DMS114 treated with DMSO at 0.1 percent for 48 hours (cell line): Measurements from ENCODE around the gene CAMSAP3.

Source experiments
- DNase-seq: peaks from one replicate; lab custom pipeline; 2025; ENCODE audit not compliant: unreplicated experiment; lab: John Stamatoyannopoulos, UW

CAMSAP3 gene, protein sequence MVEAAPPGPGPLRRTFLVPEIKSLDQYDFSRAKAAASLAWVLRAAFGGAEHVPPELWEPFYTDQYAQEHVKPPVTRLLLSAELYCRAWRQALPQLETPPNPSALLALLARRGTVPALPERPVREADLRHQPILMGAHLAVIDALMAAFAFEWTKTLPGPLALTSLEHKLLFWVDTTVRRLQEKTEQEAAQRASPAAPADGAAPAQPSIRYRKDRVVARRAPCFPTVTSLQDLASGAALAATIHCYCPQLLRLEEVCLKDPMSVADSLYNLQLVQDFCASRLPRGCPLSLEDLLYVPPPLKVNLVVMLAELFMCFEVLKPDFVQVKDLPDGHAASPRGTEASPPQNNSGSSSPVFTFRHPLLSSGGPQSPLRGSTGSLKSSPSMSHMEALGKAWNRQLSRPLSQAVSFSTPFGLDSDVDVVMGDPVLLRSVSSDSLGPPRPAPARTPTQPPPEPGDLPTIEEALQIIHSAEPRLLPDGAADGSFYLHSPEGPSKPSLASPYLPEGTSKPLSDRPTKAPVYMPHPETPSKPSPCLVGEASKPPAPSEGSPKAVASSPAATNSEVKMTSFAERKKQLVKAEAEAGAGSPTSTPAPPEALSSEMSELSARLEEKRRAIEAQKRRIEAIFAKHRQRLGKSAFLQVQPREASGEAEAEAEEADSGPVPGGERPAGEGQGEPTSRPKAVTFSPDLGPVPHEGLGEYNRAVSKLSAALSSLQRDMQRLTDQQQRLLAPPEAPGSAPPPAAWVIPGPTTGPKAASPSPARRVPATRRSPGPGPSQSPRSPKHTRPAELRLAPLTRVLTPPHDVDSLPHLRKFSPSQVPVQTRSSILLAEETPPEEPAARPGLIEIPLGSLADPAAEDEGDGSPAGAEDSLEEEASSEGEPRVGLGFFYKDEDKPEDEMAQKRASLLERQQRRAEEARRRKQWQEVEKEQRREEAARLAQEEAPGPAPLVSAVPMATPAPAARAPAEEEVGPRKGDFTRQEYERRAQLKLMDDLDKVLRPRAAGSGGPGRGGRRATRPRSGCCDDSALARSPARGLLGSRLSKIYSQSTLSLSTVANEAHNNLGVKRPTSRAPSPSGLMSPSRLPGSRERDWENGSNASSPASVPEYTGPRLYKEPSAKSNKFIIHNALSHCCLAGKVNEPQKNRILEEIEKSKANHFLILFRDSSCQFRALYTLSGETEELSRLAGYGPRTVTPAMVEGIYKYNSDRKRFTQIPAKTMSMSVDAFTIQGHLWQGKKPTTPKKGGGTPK

DNA sequence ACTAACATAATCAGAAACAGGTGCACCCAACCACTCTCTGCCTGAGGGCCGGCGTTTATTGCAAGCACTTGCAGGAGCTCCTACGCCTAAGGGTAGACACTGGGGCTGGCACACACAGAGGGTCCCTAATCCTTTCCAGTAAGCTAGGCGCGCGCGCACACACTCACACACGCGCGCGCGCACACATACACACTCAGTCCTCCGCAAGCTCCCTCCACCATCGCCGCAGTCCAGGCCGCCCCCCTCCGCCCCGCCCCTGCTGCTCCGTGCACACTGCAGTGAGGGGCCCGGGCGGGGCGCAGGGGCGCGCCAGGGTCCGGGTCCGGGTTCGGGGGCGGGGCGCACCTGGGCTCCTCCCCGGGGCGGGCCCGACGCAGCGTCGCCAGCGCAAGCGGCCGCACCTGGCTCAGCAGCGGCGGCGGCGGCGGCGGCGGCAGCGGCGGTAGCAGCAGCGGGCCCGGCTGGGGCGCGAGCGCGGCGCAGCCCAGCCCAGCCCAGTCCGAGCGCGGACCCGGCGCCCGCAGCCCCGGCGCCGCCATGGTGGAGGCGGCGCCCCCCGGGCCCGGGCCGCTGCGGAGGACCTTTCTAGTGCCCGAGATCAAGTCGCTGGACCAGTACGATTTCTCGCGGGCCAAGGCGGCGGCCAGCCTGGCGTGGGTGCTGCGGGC, at the start of gene CAMSAP3:
CAMSAP3 (plus strand) TSS at position 398 of the 668 bp plus-strand sequence; CDS start at position 538, 140 bp downstream.
- peak; percentile 4 for DNase-seq

DNA sequence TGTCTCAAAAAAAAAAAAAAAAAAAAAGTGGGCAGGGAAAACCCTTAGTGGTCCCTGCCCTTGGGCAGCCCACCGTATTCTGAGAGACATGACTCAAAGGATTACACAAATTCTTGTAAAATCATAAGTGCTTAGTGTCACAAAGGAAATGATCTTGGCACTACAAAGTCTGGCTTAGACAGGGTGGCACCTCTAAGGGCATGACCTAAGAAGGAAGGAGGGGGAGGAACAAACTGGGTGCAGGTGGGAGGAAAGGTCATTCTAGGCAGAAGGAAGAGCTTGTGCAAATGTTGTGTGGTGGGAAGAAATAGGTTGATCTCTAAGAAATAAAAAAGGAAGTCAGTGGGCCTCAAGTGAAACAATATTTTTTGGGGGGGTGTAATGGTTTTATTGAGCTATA, 49.8 kb upstream of the CAMSAP3 start:
- DNase-seq: no peak

DNA sequence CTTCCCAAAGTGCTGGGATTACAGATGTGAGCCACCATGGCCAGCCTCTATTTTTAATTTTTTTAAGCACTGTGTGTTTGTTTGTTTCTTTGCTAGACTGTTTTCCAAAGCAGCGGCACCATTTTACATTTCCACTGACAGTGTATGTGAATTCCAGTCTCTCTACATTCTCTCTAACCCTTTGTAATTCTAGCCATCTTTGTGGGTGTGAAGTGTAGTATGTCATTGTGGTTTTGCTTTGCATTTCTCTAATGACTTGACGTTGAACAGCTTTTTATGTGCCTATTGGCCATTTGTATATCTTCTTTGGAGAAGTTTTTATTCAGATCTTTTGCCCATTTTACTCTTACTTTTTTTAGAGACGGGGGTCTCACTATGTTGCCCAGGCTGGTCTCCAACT, 48.5 kb upstream of the CAMSAP3 start:
- no peak for DNase-seq

GRCh38 chr19:7549429-7550148, 46.1 kb upstream of the CAMSAP3 start:
- DNase-seq: no peak

GRCh38 chr19:7550169-7550770, 45.4 kb upstream of the CAMSAP3 start:
- no peak for DNase-seq

GRCh38 chr19:7550987-7551761, 44.5 kb upstream of the CAMSAP3 start:
- peak; percentile 5 for DNase-seq

DNA sequence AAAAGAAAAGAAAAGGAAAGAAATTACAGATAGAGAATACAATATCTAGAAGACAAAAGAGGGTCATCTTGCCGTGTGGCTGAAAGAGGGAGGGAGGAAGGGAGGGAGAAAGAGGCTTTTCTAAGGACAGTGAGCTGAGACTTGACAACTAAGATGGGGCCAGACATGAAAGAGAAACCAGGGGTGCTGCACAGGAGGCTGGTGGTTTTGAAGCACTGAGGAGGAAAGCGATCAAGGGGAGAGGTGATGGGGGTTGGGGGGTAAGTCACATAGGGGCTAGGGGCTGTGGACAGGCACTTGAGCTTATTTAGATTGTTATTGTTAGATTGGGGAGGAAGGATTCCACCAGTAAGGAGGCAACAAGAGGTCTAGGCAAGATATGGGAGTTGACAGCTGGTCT, 42.9 kb upstream of the CAMSAP3 start:
- no peak for DNase-seq

DNA sequence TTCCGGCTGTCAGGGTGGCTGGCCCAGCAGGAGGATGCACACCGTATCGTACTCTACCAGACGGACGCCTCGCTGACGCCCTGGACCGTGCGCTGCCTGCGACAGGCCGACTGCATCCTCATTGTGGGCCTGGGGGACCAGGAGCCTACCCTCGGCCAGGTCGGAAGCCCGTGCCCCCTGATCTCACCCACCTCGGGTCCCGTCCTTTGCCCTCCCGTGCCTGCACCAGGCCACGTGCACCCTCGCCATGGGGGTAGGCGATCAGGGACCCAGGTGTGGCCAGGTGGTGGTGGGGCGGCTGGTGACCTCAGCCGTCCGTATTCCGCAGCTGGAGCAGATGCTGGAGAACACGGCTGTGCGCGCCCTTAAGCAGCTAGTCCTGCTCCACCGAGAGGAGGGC, 41.1 kb upstream of the CAMSAP3 start:
- no peak for DNase-seq

GRCh38 chr19:7554990-7555864, 40.4 kb upstream of the CAMSAP3 start:
- no peak for DNase-seq

- no peak for DNase-seq
Observed at GRCh38 chr19:7556696-7557315, 38.9 kb upstream of the CAMSAP3 start.

DNA sequence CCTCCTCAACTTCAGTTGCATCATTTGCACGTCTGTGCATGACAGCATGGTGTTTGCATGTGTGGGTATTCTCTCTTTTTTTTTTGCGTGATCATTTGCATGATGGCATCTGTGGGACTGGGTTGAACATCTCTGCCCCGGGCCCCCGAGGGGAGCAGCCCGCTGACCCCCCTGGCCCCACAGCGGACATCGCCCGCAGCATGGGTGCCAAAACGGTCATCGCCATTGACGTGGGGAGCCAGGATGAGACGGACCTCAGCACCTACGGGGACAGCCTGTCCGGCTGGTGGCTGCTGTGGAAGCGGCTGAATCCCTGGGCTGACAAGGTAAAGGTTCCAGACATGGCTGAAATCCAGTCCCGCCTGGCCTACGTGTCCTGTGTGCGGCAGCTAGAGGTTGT, 37.0 kb upstream of the CAMSAP3 start:
- no peak for DNase-seq

DNA sequence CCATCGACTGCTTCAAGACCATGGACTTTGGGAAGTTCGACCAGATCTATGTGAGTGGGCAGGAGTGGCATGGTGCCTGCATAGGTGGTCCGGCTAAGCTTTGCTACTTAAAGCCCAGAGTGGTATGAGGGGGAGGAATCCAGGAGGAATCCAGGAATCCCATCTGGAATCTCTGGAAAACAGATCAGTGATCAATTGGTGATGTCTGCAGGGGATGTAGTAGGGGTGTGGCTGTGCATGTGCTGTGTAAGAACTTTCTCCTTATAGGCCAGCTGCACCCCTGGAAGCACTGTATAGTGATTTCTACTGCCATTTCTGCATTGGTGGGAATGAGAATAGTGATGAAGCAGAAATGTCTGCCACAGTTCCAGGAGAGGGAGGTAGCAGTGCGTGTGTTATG, 36.6 kb upstream of the CAMSAP3 start:
- peak; percentile 6 for DNase-seq

GRCh38 chr19:7560255-7560654, 35.4 kb upstream of the CAMSAP3 start:
- no peak for DNase-seq

GRCh38 chr19:7561325-7561724, 34.3 kb upstream of the CAMSAP3 start:
- no peak for DNase-seq

DNA sequence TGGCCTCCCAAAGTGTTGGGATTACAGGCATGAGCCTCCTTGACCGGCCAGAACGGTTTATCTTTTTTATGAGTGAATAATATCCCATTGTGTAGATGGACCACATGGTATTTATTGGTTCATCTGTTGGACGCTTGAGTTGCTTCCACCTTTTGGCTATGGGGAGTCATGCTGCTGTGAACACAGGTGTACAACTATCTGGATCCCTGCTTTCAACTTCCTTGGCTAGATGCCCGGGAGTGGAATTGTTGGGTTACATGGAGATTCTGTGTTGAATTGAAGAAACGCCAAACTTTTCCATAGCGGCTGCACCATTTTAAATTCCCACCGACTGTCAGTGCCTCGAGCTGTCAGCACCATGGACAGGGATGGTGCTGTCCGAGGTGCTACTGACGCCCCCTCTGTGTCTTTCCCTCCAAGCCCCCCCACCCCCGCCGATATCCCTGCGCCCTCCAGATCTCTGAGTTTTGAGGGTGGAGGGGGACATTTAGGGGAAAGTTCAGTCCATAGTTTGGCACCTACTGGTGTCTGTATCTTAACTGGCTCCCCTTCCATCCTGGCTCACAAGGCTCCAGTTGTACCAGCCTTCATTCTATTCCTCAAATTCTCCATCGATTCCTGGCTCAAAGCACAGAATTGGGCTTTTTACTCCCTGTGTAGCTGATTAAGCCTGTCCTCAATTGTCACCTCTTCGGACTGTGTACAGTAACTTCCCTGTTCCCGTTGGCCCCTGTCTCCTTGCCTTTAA, 32.8 kb upstream of the CAMSAP3 start:
- DNase-seq: no peak

GRCh38 chr19:7564866-7565265, 30.8 kb upstream of the CAMSAP3 start:
- no peak for DNase-seq

DNA sequence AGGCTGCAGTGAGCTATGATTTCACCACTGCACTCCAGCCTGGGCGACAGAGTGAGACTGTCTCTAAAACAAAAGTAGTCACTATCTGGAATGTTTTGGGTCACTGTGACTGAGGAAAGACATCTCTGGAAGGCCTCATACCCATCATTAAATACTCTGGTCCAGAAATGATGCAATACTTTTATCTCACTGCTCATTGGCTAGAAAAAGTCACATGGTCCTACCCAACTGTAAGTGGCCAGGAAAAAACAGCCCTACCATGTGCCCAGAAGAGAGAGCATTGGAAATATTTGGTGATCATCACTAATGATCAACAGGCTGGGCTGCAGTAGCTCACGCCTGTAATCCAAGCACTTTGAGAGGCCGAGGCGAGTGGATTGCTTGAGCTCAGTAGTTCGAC, 30.3 kb upstream of the CAMSAP3 start:
- no peak for DNase-seq
